T-helper 1 cell (primary cell): ENCODE results near the gene BPIFA3.

ENCODE experiments used
- DNase-seq, 5 donors: peaks; one replicate each; pipeline ENCODE4 v3.0.0-alpha.2; 2012 to 2020

Gene BPIFA3

GRCh38 chr20:33224399-33224798 lies 7.2 kb downstream of the BPIFA3 start:
- no peak for DNase-seq

- peak in 1 of 5 donors; percentile 10 for DNase-seq
Observed at GRCh38 chr20:33229843-33230242, 12.7 kb downstream of the BPIFA3 start.

- no peak for DNase-seq
Observed at GRCh38 chr20:33231237-33231636, 14.1 kb downstream of the BPIFA3 start.

GRCh38 chr20:33232486-33233072 lies 15.4 kb downstream of the BPIFA3 start:
- peak in 1 of 5 donors; percentile 2 for DNase-seq

- no peak for DNase-seq
Observed at GRCh38 chr20:33233129-33233774, 16.1 kb downstream of the BPIFA3 start.

- no peak for DNase-seq
Observed at GRCh38 chr20:33234050-33234449, 16.9 kb downstream of the BPIFA3 start.

GRCh38 chr20:33235696-33236095 lies 18.5 kb downstream of the BPIFA3 start, which contains the start of gene BPIFA1:
BPIFA1 (plus strand) TSS chr20:33235996; CDS start chr20:33237712, 1,716 bp downstream.
- DNase-seq: no peak

- DNase-seq: no peak
Observed at GRCh38 chr20:33236351-33236750, 19.2 kb downstream of the BPIFA3 start.

- DNase-seq: no peak
Observed at GRCh38 chr20:33237989-33238388, 20.8 kb downstream of the BPIFA3 start.

- no peak for DNase-seq
Observed at GRCh38 chr20:33239418-33239817, 22.3 kb downstream of the BPIFA3 start.

GRCh38 chr20:33239979-33240736 lies 23.0 kb downstream of the BPIFA3 start:
- no peak for DNase-seq

- DNase-seq: no peak
Observed at GRCh38 chr20:33240923-33241322, 23.8 kb downstream of the BPIFA3 start.

GRCh38 chr20:33242319-33243100 lies 25.4 kb downstream of the BPIFA3 start:
- DNase-seq: no peak

- no peak for DNase-seq
Observed at GRCh38 chr20:33246077-33246476, 28.9 kb downstream of the BPIFA3 start.

GRCh38 chr20:33249456-33249855 lies 32.3 kb downstream of the BPIFA3 start:
- no peak for DNase-seq

GRCh38 chr20:33250666-33251065 lies 33.5 kb downstream of the BPIFA3 start:
- DNase-seq: no peak

- no peak for DNase-seq
Observed at GRCh38 chr20:33251496-33251895, 34.3 kb downstream of the BPIFA3 start.

- no peak for DNase-seq
Observed at GRCh38 chr20:33252460-33252859, 35.3 kb downstream of the BPIFA3 start.

- no peak for DNase-seq
Observed at GRCh38 chr20:33255005-33255404, 37.9 kb downstream of the BPIFA3 start.

GRCh38 chr20:33257237-33257636 lies 40.1 kb downstream of the BPIFA3 start:
- no peak for DNase-seq

GRCh38 chr20:33259371-33259770 lies 42.2 kb downstream of the BPIFA3 start:
- no peak for DNase-seq

GRCh38 chr20:33261465-33261864 lies 44.3 kb downstream of the BPIFA3 start:
- no peak for DNase-seq

- DNase-seq: no peak
Observed at GRCh38 chr20:33262658-33263065, 45.5 kb downstream of the BPIFA3 start.
